Hepatocyte (in vitro differentiated cells): ENCODE measurements around the gene LRRC61.

Source experiments
- EZH2phosphoT487 ChIP-seq: fragments of 200-600 bp; sonication (generic); IDR thresholded peaks from one replicate; pipeline ENCODE4 v1.6.1; 2018; ENCODE audit warnings: antibody characterized with exemption, mild to moderate bottlenecking, low read depth, moderate library complexity; ENCODE audit not compliant: unreplicated experiment, severe bottlenecking
- TF ChIP-seq, protein P1 (sequence below): fragments of 200-600 bp; sonication (generic); IDR thresholded peaks from 2 replicates; pipeline ENCODE4 v1.5.1; 2016; ENCODE audit warnings: antibody characterized with exemption, mild to moderate bottlenecking; ENCODE audit not compliant: poor library complexity

GRCh38 chr7:150357771-150358427, 34.7 kb downstream of the LRRC61 start:
- TF ChIP-seq, protein P1, sequence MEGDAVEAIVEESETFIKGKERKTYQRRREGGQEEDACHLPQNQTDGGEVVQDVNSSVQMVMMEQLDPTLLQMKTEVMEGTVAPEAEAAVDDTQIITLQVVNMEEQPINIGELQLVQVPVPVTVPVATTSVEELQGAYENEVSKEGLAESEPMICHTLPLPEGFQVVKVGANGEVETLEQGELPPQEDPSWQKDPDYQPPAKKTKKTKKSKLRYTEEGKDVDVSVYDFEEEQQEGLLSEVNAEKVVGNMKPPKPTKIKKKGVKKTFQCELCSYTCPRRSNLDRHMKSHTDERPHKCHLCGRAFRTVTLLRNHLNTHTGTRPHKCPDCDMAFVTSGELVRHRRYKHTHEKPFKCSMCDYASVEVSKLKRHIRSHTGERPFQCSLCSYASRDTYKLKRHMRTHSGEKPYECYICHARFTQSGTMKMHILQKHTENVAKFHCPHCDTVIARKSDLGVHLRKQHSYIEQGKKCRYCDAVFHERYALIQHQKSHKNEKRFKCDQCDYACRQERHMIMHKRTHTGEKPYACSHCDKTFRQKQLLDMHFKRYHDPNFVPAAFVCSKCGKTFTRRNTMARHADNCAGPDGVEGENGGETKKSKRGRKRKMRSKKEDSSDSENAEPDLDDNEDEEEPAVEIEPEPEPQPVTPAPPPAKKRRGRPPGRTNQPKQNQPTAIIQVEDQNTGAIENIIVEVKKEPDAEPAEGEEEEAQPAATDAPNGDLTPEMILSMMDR = no peak
- no peak for TF ChIP-seq EZH2phosphoT487
